ENCODE measurements around the gene SORCS2. TPM values are rescaled to one million over a fixed set of nuclear protein-coding genes. Genes with fewer than 3 reads are reported as not detected.

Gene SORCS2
- total RNA-seq, 6 donors from 2014 or later: 2.2 to 28.3 (median 7.2) TPM

- Histone ChIP-seq H3K4me1 (peaks cover 8 to 30% (median 25%) of the 10 kb centered on the region in 4 donors), H3K36me3 (no peaks in the 10 kb centered on the region), H3K9me3 (no peaks in the 10 kb centered on the region), H3K27me3 (peaks cover 0 to 3% (median 0%) of the 10 kb centered on the region in 4 donors), H3K27ac (no peak overlapping the region), H3K4me3 (no peak overlapping the region)
- ATAC-seq (ENCODE audit: low FRiP score in 2 of 2) (no peak), DNase-seq (no peak)
- WGBS, 2 donors: 34 to 38% methylated on average over 16 to 22 of the region's 22 CpGs
- TF ChIP-seq POLR2AphosphoS5 (IDR thresholded peaks at IDR 0.05) (no peak), CTCF (IDR thresholded peaks at IDR 0.05) (no peak), POLR2A (IDR thresholded peaks at IDR 0.05) (no peak), EP300 (IDR thresholded peaks at IDR 0.05) (no peak)
Observed at GRCh38 chr4:7365462-7366179, 173.3 kb downstream of the SORCS2 start.

- WGBS, 2 donors: 18 to 25% methylated on average over 11 of the region's 11 CpGs
- Histone ChIP-seq H3K4me1 (peaks cover 8 to 30% (median 25%) of the 10 kb centered on the region in 4 donors), H3K4me3 (no peak overlapping the region), H3K27me3 (peaks cover 0 to 3% (median 0%) of the 10 kb centered on the region in 4 donors), H3K9me3 (no peaks in the 10 kb centered on the region), H3K27ac (no peak overlapping the region), H3K36me3 (no peaks in the 10 kb centered on the region)
- DNase-seq (peak in 1 of 2 donors; percentile 55), ATAC-seq (ENCODE audit: low FRiP score in 2 of 2) (peak; percentile 20 to 67)
- TF ChIP-seq POLR2A (IDR thresholded peaks at IDR 0.05) (no peak), POLR2AphosphoS5 (IDR thresholded peaks at IDR 0.05) (peak in 1 of 2 donors; percentile 36)
Observed at GRCh38 chr4:7366180-7366945, 174.0 kb downstream of the SORCS2 start.

GRCh38 chr4:7366954-7367353 lies 174.6 kb downstream of the SORCS2 start:
- DNase-seq: no peak
- Histone ChIP-seq H3K36me3 (no peaks in the 10 kb centered on the region), H3K4me1 (peaks cover 8 to 30% (median 25%) of the 10 kb centered on the region in 4 donors), H3K4me3 (no peak overlapping the region), H3K9me3 (no peaks in the 10 kb centered on the region), H3K27me3 (peaks cover 0 to 3% (median 0%) of the 10 kb centered on the region in 4 donors), H3K27ac (no peak overlapping the region)
- TF ChIP-seq CTCF (IDR thresholded peaks at IDR 0.05): no peak
- TF ChIP-seq POLR2AphosphoS5 (IDR thresholded peaks at IDR 0.05): no peak
- no peak for TF ChIP-seq EP300 (IDR thresholded peaks at IDR 0.05)
- TF ChIP-seq POLR2A (IDR thresholded peaks at IDR 0.05): no peak
- WGBS, 2 donors: 49 to 57% methylated on average over 6 to 7 of the region's 7 CpGs
- no peak for ATAC-seq (ENCODE audit: low FRiP score in 2 of 2)

- H3K27me3 ChIP-seq: peaks cover 0 to 3% (median 0%) of the 10 kb centered on the region in 4 donors
- H3K4me1 ChIP-seq: peaks cover 8 to 30% (median 25%) of the 10 kb centered on the region in 4 donors
- H3K4me3 ChIP-seq: no peak overlapping the region
- no peaks in the 10 kb centered on the region for H3K9me3 ChIP-seq
- ATAC-seq (ENCODE audit: low FRiP score in 2 of 2) (no peak), DNase-seq (no peak)
- no peaks in the 10 kb centered on the region for H3K36me3 ChIP-seq
- no peak overlapping the region for H3K27ac ChIP-seq
- no peak for TF ChIP-seq CTCF (IDR thresholded peaks at IDR 0.05)
- TF ChIP-seq POLR2AphosphoS5 (IDR thresholded peaks at IDR 0.05): no peak
- TF ChIP-seq EP300 (IDR thresholded peaks at IDR 0.05): no peak
- TF ChIP-seq POLR2A (IDR thresholded peaks at IDR 0.05): no peak
- WGBS, 2 donors: 36 to 63% methylated on average over 11 to 13 of the region's 13 CpGs
Observed at GRCh38 chr4:7367406-7367805, 175.1 kb downstream of the SORCS2 start.

- no peaks in the 10 kb centered on the region for H3K36me3 ChIP-seq
- no peak for TF ChIP-seq POLR2AphosphoS5 (IDR thresholded peaks at IDR 0.05)
- DNase-seq (no peak), ATAC-seq (ENCODE audit: low FRiP score in 2 of 2) (no peak)
- H3K9me3 ChIP-seq: no peaks in the 10 kb centered on the region
- WGBS, 2 donors: 49% methylated on average over 8 of the region's 8 CpGs
- H3K27me3 ChIP-seq: peaks cover 0 to 3% (median 0%) of the 10 kb centered on the region in 4 donors
- no peak overlapping the region for H3K27ac ChIP-seq
- no peak overlapping the region for H3K4me3 ChIP-seq
- peaks cover 8 to 30% (median 25%) of the 10 kb centered on the region in 4 donors for H3K4me1 ChIP-seq
Observed at GRCh38 chr4:7367864-7368277, 175.5 kb downstream of the SORCS2 start.
